RWPE2 (cell line): ENCODE measurements around the gene POU2AF2.

Experiments
- ATAC-seq: fragments of 200-7000 bp; cut with Tn5 transposase; 3 replicates; pipeline ENCODE4 v1.9.1; 2021; ENCODE audit warnings: low read depth
- DNase-seq: peaks from one replicate; pipeline ENCODE4 v3.0.0-alpha.2; 2020; ENCODE audit warnings: low spot score
- H3K27ac ChIP-seq: fragments of 450-650 bp; 2 replicates; pipeline ENCODE4 v1.5.1; 2017; ENCODE audit warnings: mild to moderate bottlenecking; ENCODE audit not compliant: poor library complexity, severe bottlenecking
- H3K27me3 ChIP-seq: fragments of 250-450 bp; sonication (Bioruptor Pico); 2 replicates; pipeline ENCODE4 v1.5.1; 2021; ENCODE audit warnings: mild to moderate bottlenecking, moderate library complexity; ENCODE audit not compliant: insufficient read depth, poor library complexity, severe bottlenecking
- H3K36me3 ChIP-seq: fragments of 250-450 bp; sonication (Bioruptor Pico); 2 replicates; pipeline ENCODE4 v1.5.1; 2020; ENCODE audit warnings: low read depth, mild to moderate bottlenecking, moderate library complexity
- H3K4me1 ChIP-seq: fragments of 250-450 bp; sonication (Bioruptor Pico); 2 replicates; pipeline ENCODE4 v1.5.1; 2021; ENCODE audit warnings: mild to moderate bottlenecking, moderate library complexity; ENCODE audit not compliant: insufficient read depth, poor library complexity, severe bottlenecking
- H3K4me3 ChIP-seq: fragments of 250-450 bp; sonication (Bioruptor Pico); 2 replicates; pipeline ENCODE4 v1.5.1; 2021; ENCODE audit warnings: mild to moderate bottlenecking, moderate library complexity; ENCODE audit not compliant: severe bottlenecking
- H3K9me3 ChIP-seq: fragments of 250-450 bp; sonication (Bioruptor Pico); 2 replicates; pipeline ENCODE4 v1.5.1; 2021; ENCODE audit warnings: mild to moderate bottlenecking, moderate library complexity; ENCODE audit not compliant: severe bottlenecking
- CTCF ChIP-seq: fragments of 450-650 bp; IDR thresholded peaks from one replicate; pipeline ENCODE4 v1.5.1; 2017; ENCODE audit warnings: mild to moderate bottlenecking, moderate library complexity; ENCODE audit not compliant: poor library complexity, severe bottlenecking

Gene POU2AF2

GRCh38 chr11:111322534-111322933 is 77.0 kb downstream of the POU2AF2 start:
- H3K36me3 ChIP-seq = no peaks in the 10 kb centered on the region
- no peak for TF ChIP-seq CTCF
- no peaks in the 10 kb centered on the region for H3K27me3 ChIP-seq
- no peak for ATAC-seq
- no peaks in the 10 kb centered on the region for H3K4me1 ChIP-seq
- no peak for DNase-seq
- no peak overlapping the region for H3K27ac ChIP-seq
- no peak overlapping the region for H3K4me3 ChIP-seq
- no peaks in the 10 kb centered on the region for H3K9me3 ChIP-seq

- Histone ChIP-seq H3K4me1 (no peaks in the 10 kb centered on the region), H3K27me3 (no peaks in the 10 kb centered on the region), H3K27ac (no peak overlapping the region), H3K36me3 (no peaks in the 10 kb centered on the region), H3K4me3 (no peak overlapping the region), H3K9me3 (no peaks in the 10 kb centered on the region)
- TF ChIP-seq CTCF = no peak
- ATAC-seq = no peak
- DNase-seq = no peak
Measured at GRCh38 chr11:111324277-111324720, 78.8 kb downstream of the POU2AF2 start.

GRCh38 chr11:111325259-111325658 is 79.7 kb downstream of the POU2AF2 start:
- Histone ChIP-seq H3K27me3 (no peaks in the 10 kb centered on the region), H3K4me3 (no peak overlapping the region), H3K36me3 (no peaks in the 10 kb centered on the region), H3K27ac (no peak overlapping the region), H3K9me3 (no peaks in the 10 kb centered on the region), H3K4me1 (no peaks in the 10 kb centered on the region)
- ATAC-seq = no peak
- no peak for DNase-seq
- TF ChIP-seq CTCF = no peak

GRCh38 chr11:111326824-111327223 is 81.3 kb downstream of the POU2AF2 start:
- Histone ChIP-seq H3K36me3 (no peaks in the 10 kb centered on the region), H3K4me3 (no peak overlapping the region), H3K27ac (no peak overlapping the region), H3K27me3 (no peaks in the 10 kb centered on the region), H3K9me3 (no peaks in the 10 kb centered on the region), H3K4me1 (no peaks in the 10 kb centered on the region)
- TF ChIP-seq CTCF = no peak
- ATAC-seq (no peak), DNase-seq (no peak)

GRCh38 chr11:111327908-111328624 is 82.5 kb downstream of the POU2AF2 start:
- no peaks in the 10 kb centered on the region for H3K4me1 ChIP-seq
- no peaks in the 10 kb centered on the region for H3K9me3 ChIP-seq
- H3K27me3 ChIP-seq = no peaks in the 10 kb centered on the region

More at GRCh38 chr11:111327908-111328624, 82.5 kb downstream of the POU2AF2 start:
- H3K36me3 ChIP-seq = no peaks in the 10 kb centered on the region
- ATAC-seq (no peak), DNase-seq (no peak)
- TF ChIP-seq CTCF = no peak
- no peak overlapping the region for H3K27ac ChIP-seq
- H3K4me3 ChIP-seq = no peak overlapping the region
